ENCODE results near the gene RAG1.

RAG1 gene

GRCh38 chr11:36574486-36574885, 6.7 kb downstream of the RAG1 start:
- TF ChIP-seq ZNF274 (IDR thresholded peaks at IDR 0.05; ENCODE audit: low read depth, low read length): no peak
- H3K4me3 ChIP-seq (ENCODE audit: low read length): no peak overlapping the region

DNA sequence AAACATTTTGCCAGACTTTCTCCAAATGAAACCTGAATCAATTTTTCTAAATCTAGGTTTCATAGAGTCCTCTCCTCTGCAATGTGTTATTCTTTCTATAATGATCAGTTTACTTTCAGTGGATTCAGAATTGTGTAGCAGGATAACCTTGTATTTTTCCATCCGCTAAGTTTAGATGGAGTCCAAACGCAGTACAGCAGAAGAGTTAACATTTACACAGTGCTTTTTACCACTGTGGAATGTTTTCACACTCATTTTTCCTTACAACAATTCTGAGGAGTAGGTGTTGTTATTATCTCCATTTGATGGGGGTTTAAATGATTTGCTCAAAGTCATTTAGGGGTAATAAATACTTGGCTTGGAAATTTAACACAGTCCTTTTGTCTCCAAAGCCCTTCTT, 9.6 kb downstream of the RAG1 start:
- H3K4me3 ChIP-seq (ENCODE audit: low read length): no peak overlapping the region
- TF ChIP-seq ZNF274 (IDR thresholded peaks at IDR 0.05; ENCODE audit: low read depth, low read length): no peak

GRCh38 chr11:36577859-36578258, 10.1 kb downstream of the RAG1 start:
- no peak for TF ChIP-seq ZNF274 (IDR thresholded peaks at IDR 0.05; ENCODE audit: low read depth, low read length)
- H3K4me3 ChIP-seq (ENCODE audit: low read length): no peak overlapping the region

- TF ChIP-seq ZNF274 (IDR thresholded peaks at IDR 0.05; ENCODE audit: low read depth, low read length): no peak
- H3K4me3 ChIP-seq (ENCODE audit: low read length): no peak overlapping the region
Observed at GRCh38 chr11:36578458-36578857, 10.7 kb downstream of the RAG1 start.

- H3K4me3 ChIP-seq (ENCODE audit: low read length): no peak overlapping the region
- TF ChIP-seq ZNF274 (IDR thresholded peaks at IDR 0.05; ENCODE audit: low read depth, low read length): no peak
Observed at GRCh38 chr11:36581536-36581935, 13.7 kb downstream of the RAG1 start.

GRCh38 chr11:36583667-36584066, 15.9 kb downstream of the RAG1 start:
- TF ChIP-seq ZNF274 (IDR thresholded peaks at IDR 0.05; ENCODE audit: low read depth, low read length): no peak
- H3K4me3 ChIP-seq (ENCODE audit: low read length): no peak overlapping the region

DNA sequence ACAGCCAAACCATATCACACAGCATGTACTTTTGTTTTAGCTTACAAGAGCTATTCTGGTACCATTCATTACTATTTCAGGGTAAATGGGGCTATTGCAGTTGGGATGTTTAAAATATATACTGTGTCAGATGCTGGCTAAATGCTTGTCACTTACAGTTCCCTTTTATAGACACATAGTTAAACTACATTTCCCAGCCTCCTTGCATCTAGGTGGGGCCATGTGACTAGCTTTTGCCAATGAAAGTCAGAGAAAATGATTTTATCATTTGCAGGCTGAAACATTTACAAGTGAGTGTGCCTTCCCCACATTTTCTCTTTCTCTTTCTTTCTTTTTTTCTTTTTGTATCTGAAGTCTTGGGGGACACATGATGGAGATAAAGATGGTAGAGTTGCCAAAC, 18.7 kb downstream of the RAG1 start:
- no peak for TF ChIP-seq ZNF274 (IDR thresholded peaks at IDR 0.05; ENCODE audit: low read depth, low read length)
- H3K4me3 ChIP-seq (ENCODE audit: low read length): no peak overlapping the region

- H3K4me3 ChIP-seq (ENCODE audit: low read length): no peak overlapping the region
- TF ChIP-seq ZNF274 (IDR thresholded peaks at IDR 0.05; ENCODE audit: low read depth, low read length): no peak
Observed at GRCh38 chr11:36588099-36588498, 20.3 kb downstream of the RAG1 start.

DNA sequence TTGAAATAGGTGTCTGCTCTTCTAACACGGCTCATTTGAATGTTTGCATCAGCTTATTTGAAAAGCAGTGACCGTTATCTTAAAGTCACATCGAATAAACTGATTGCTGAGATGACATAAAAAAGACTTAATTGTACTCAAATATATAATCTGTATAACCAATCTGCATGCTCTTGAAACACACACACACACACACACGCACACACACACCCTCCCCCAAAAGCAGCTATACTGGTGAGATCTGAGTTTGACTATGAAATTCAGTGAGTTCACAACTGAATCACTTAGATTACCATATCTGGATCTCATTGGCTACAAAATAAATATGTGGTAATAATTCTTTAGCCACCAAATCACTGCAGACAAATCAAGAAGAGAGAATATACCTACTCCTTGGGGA, 22.7 kb downstream of the RAG1 start:
- no peak overlapping the region for H3K4me3 ChIP-seq (ENCODE audit: low read length)

DNA sequence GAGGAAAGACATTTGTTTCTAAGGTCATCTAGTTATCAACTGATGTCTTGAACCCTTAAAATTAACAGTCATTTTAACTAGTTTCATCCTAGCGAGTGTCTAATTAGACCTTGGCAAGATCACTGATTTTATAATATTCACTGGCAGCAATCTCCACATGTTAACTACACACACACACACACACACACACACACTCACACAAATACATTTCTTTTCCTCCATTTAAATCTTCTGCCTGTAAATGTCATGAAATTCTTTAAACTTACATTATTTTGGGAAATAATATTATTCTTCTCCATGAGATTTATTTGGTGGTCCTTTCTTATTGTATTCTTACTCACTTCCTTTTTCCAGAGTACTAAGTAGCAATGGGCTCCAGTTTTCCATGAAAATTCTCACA, 23.6 kb downstream of the RAG1 start:
- H3K4me3 ChIP-seq (ENCODE audit: low read length): no peak overlapping the region
- no peak for TF ChIP-seq ZNF274 (IDR thresholded peaks at IDR 0.05; ENCODE audit: low read depth, low read length)

More for the DNA sequence above, 22.7 kb downstream of the RAG1 start:
- TF ChIP-seq ZNF274 (IDR thresholded peaks at IDR 0.05; ENCODE audit: low read depth, low read length): no peak

DNA sequence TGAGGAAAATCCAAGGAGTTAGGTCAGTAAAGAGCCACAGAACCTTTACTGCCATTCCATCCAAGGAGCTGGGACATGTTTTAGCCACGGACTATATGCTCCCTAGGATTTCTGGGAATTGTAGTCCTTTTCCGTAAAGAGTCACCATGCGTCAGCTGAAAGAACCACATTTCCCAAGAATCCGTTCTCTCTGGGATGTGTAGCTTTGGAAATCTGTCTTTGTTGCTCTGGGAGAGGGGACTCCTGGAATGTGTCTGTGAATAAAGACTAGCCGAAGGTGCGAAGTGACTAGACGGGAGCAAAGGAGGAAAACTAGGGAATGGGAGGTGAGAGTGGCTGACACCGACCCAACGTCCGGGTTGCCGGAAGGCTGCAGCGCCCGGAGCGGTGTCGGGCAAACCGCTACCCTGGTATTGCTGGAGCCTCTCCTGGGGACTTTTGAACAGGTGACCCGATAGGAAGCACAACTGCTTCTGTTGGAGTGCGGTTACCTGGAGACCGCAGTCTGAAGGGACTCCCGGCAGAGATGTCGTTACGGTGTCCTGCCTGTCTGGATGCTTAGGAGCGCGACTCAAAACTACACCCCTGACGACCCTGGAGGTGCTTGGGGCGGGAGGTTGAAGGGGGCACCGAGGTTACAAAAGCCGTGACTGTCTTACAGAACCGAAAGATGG, 26.6 kb downstream of the RAG1 start, which contains the start of gene IFTAP:
IFTAP (plus strand) TSS at position 187 of the 674 bp plus-strand sequence. CDS start 15,602 bp downstream, outside the sequence.
- peak within 1 kb of the TSS; percentile 64 for H3K4me3 ChIP-seq (ENCODE audit: low read length)
- TF ChIP-seq ZNF274 (IDR thresholded peaks at IDR 0.05; ENCODE audit: low read depth, low read length): no peak

DNA sequence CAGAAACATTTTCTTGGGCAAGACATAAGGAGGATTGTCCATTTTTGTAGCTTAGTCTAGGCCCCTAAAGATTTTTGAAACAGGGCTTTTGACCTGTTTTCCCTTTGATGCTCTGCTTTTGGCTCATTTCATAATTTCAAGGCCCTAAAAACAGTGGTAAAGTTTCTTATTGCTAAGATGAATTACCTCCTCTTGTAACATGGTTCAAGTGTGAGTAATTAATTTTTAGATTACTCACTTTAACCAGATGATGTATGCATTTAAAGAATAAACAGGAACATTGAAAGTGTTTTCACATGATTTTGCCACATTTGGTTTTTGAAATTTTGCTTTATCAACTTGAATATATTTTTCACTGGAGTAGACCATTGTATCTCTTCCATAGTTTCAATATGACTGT, 29.1 kb downstream of the RAG1 start:
- no peak overlapping the region for H3K4me3 ChIP-seq (ENCODE audit: low read length)

GRCh38 chr11:36598051-36598450, 30.2 kb downstream of the RAG1 start, which contains the start of gene RAG2:
RAG2 (minus strand) TSS chr11:36598236; CDS start chr11:36594168, 4,068 bp downstream.
- TF ChIP-seq ZNF274 (IDR thresholded peaks at IDR 0.05; ENCODE audit: low read depth, low read length): no peak
- H3K4me3 ChIP-seq (ENCODE audit: low read length): no peak within 1 kb of the TSS

More for the DNA sequence above, 29.1 kb downstream of the RAG1 start:
- no peak for TF ChIP-seq ZNF274 (IDR thresholded peaks at IDR 0.05; ENCODE audit: low read depth, low read length)

DNA sequence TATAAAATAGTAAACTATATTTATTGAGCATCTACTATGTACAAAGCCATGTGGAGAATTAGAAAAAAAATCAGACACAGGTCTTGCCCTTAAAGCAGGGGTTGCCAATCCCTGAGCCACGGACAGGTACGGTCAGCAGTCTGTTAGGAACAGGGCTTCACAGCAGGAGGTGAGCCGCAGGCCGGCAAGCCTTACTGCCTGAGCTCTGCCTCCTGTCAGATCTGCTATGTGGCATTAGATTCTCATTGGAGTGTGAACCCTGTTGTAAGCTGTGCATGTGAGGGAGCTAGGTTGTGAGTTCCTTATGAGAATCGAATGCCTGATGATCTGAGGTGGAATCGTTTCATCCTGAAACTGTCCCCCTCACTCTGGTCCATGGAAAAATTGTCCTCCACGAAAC, 32.4 kb downstream of the RAG1 start:
- H3K4me3 ChIP-seq (ENCODE audit: low read length): no peak overlapping the region
- TF ChIP-seq ZNF274 (IDR thresholded peaks at IDR 0.05; ENCODE audit: low read depth, low read length): no peak

DNA sequence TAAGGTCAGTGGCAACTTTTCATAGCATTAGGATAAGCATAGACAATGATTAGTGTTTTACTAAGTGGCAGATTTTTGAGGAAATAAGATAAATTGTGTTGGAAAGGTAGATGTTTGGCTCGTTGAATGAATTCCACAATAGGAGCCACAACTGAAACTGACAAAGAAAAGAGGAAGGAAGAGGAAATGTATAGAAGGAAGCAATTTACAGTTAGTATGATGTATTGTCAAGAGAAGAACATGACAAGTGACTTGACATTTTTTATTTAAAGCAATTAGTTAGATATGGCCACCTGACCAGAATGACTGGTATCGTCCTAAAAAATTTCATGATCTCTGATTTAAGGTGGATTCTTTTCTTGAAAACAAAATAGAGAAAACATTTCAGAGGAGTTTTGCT, 33.3 kb downstream of the RAG1 start:
- no peak for TF ChIP-seq ZNF274 (IDR thresholded peaks at IDR 0.05; ENCODE audit: low read depth, low read length)

DNA sequence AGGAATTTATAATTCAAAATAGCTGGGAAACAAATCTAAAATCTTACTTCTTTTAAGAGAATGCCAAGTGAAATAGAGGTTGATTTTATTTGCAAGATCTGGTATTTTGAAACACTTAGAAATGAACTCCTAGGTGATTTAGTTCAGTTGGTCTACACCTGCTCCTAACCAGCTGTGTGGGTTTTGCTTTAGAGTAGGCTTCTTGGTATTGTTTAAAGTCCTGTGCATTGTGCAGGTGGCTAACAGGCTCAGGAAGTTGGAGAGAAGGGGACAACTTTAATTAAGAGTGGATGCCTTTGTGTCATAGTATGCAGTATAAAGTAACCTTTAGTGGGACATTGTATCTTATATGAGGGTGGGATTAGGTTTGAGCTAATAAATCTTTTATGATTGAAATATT, 34.3 kb downstream of the RAG1 start:
- no peak for TF ChIP-seq ZNF274 (IDR thresholded peaks at IDR 0.05; ENCODE audit: low read depth, low read length)
- H3K4me3 ChIP-seq (ENCODE audit: low read length): no peak overlapping the region

More for the DNA sequence above, 33.3 kb downstream of the RAG1 start:
- no peak overlapping the region for H3K4me3 ChIP-seq (ENCODE audit: low read length)
